Measurements from ENCODE around the gene UST.

Gene UST

GRCh38 chr6:148746363-148747144 lies at the start of gene UST:
TSS of gene UST (plus strand) at chr6:148747030. CDS start at chr6:148747431, 401 bp downstream.
- peak; percentile 75 for DNase-seq (ENCODE audit: low spot score)
- TF ChIP-seq, protein P1, sequence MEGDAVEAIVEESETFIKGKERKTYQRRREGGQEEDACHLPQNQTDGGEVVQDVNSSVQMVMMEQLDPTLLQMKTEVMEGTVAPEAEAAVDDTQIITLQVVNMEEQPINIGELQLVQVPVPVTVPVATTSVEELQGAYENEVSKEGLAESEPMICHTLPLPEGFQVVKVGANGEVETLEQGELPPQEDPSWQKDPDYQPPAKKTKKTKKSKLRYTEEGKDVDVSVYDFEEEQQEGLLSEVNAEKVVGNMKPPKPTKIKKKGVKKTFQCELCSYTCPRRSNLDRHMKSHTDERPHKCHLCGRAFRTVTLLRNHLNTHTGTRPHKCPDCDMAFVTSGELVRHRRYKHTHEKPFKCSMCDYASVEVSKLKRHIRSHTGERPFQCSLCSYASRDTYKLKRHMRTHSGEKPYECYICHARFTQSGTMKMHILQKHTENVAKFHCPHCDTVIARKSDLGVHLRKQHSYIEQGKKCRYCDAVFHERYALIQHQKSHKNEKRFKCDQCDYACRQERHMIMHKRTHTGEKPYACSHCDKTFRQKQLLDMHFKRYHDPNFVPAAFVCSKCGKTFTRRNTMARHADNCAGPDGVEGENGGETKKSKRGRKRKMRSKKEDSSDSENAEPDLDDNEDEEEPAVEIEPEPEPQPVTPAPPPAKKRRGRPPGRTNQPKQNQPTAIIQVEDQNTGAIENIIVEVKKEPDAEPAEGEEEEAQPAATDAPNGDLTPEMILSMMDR (IDR thresholded peaks at IDR 0.05; ENCODE audit: extremely low read depth, missing control alignments): peak; percentile 41

DNA sequence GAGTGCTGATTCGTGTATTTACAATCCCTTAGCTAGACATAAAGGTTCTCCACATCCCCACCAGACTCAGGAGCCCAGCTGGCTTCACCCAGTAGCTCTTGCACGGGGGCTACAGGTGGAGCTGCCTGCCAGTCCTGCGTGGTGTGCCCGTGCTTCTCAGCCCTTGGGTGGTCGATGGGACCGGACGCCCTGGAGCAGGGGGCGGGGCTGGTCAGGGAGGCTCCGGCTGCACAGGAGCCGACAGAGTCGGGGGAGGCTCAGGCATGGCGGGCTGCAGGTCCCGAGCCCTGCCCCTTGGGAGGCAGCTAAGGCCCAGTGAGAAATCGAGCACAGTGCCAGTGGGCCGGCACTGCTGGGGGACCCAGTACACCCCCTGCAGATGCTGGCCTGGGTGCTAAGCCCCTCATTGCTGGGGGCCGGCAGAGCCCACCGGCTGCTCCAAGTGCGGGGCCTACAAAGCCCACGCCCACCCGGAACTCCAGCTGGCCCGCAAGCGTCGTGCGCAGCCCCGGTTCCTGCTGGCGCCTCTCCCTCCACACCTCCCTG lies 48.9 kb upstream of the UST start:
- TF ChIP-seq, protein P1 (IDR thresholded peaks at IDR 0.05; ENCODE audit: extremely low read depth, missing control alignments): no peak

DNA sequence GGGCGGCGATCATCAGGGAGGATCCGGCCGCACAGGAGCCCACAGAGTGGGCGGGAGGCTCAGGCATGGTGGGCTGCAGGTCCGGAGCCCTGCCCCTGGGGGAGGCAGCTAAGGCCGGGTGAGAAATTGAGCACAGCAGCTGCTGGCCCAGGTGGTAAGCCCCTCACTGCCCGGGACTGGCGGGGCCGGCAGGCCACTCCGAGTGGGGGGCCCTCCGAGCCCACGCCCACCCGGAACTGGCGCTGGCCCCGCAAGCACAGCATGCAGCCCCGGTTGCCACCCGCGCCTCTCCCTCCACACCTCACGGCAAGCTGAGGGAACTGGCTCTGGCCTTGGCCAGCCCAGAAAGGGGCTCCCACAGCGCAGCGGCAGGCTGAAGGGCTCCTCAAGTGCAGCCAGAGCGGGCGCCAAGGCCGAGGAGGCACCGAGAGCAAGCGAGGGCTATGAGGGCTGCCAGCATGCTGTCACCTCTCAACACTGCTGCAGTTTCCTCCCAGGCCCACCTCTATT lies 48.1 kb upstream of the UST start:
- DNase-seq (ENCODE audit: low spot score): no peak
- TF ChIP-seq, protein P1 (IDR thresholded peaks at IDR 0.05; ENCODE audit: extremely low read depth, missing control alignments): no peak

More for the DNA sequence above, 48.9 kb upstream of the UST start:
- DNase-seq (ENCODE audit: low spot score): no peak

DNA sequence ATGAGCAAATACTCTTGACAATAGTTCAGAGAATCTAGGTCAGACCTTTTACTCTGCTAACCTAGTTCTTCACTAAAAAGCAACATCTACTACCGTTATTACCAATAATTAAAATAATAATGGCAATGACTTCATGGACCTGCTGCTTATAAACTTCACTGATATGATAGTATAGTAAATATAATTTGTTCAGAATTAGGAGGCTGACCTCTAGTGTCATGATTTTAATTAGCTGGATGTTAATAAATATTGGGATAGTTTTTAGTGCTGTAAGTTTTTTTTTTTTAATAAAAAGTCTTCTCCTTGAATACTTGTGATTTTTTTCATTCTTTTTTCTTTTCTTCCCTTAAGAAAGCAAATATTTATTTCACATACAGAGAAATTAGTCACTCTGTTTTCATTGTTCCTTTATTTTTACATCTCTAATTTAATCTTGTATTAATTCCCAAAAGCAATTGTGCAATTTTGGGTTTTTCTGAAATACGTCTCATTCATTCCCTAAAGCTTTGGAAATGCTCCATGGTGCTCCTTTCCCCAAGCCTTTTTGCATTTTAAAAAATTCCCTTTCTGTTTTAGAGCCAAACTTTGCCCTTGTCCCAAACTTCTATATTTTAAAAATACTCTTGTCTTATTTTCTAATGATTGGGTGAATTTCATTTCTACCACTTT lies 46.6 kb upstream of the UST start:
- DNase-seq (ENCODE audit: low spot score): peak; percentile 56
- TF ChIP-seq, protein P1 (IDR thresholded peaks at IDR 0.05; ENCODE audit: extremely low read depth, missing control alignments): no peak

DNA sequence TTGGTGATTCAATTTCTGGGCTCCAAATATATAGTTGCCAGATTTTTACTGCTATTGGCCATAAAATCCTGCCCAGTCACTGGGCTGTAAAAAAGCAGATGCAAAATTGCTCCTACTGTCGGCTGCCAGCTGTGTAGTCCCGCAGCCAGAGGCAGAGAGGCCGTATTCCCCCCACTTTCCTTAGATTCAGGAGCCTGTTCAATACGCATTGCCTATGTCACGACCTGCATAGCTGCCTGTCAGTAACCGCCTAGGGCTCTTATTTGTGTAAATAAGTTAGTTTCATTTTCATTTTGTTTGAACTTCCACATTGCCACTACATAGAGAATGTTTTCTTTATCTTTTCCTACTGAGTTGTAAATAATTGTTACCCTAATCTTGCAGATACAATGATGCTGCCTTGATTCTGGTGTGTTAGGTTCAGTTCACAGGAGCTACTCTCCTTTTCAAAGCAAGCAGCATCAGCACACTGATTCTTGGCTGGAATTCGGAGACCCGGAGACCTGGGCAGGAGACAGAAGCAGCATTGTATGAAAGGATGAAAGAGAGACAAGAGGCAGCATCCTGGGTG lies 46.0 kb upstream of the UST start:
- TF ChIP-seq, protein P1 (IDR thresholded peaks at IDR 0.05; ENCODE audit: extremely low read depth, missing control alignments): no peak
- peak; percentile 79 for DNase-seq (ENCODE audit: low spot score)

DNA sequence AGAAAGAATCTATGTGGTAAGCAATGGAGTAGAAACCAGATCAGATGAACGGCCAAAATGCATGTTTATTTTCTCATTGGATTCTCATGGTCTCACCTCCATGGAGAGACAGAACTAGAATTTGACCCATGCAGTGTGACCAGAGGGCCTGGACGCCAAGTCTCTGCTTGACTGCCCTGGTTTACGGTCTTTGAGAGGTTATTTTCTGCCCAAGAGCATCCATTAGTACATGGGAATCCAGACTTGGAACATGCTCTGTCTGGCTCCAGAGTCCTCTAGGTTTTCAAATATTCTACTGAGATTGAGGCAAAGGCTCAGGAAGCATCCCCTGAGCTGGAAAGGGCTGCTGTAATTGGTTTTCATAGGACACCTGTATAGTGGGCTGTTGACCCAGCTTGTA lies 45.5 kb upstream of the UST start:
- DNase-seq (ENCODE audit: low spot score): no peak
- TF ChIP-seq, protein P1 (IDR thresholded peaks at IDR 0.05; ENCODE audit: extremely low read depth, missing control alignments): no peak

All from GM20000 (cell line).